HEK293 (cell line): ENCODE measurements around the gene SULT1B1.

Source experiments
- CTCF ChIA-PET: fragments of 350-600 bp; formaldehyde crosslinking; extraction: SDS; loops from one replicate; lab custom pipeline; 2021; ENCODE audit warnings: antibody characterized with exemption; lab: Yijun Ruan, JAX
- POLR2A ChIA-PET: fragments of 300-600 bp; formaldehyde crosslinking; extraction: SDS; loops from one replicate; lab custom pipeline; 2020; ENCODE audit warnings: antibody characterized with exemption, inconsistent platforms; lab: Yijun Ruan, JAX
- H3K27ac ChIP-seq: fragments of 200-500 bp; sonication (Bioruptor generic); 2 replicates; pipeline ENCODE4 v1.5.1; 2014; ENCODE audit warnings: low read depth, low read length, control low read depth, inconsistent platforms; ENCODE audit errors: extremely low read depth
- H3K36me3 ChIP-seq, 2 experiments: fragments of 200-500 bp in 1 of 2; sonication (Bioruptor generic) in 1 of 2; 1 replicate in 1 of 2; 2 replicates in 1 of 2; pipeline ENCODE4 v1.5.1; 2014 to 2017; ENCODE audit warnings: inconsistent platforms in 2 of 2, low read length in 2 of 2; ENCODE audit not compliant: control insufficient read depth in 2 of 2, insufficient read depth in 1 of 2
- H3K4me1 ChIP-seq: fragments of 200-500 bp; sonication (Bioruptor generic); 2 replicates; pipeline ENCODE4 v1.5.1; 2014; ENCODE audit warnings: mild to moderate bottlenecking, low read length, inconsistent platforms; ENCODE audit not compliant: control insufficient read depth, insufficient read depth
- H3K4me3 ChIP-seq: 2 replicates; pipeline ENCODE4 v1.5.1; 2011; ENCODE audit warnings: low read depth, mild to moderate bottlenecking, control low read depth, low read length, moderate library complexity
- H3K9me3 ChIP-seq: fragments of 200-500 bp; sonication (Bioruptor generic); 2 replicates; pipeline ENCODE4 v1.5.1; 2014; ENCODE audit warnings: low read depth, low read length, inconsistent platforms; ENCODE audit not compliant: control insufficient read depth, insufficient read depth
- GLIS1 ChIP-seq: fragments of 450-650 bp; formaldehyde crosslinking; IDR thresholded peaks from 2 replicates; pipeline ENCODE4 v1.5.1; 2016; ENCODE audit warnings: missing biosample characterization, missing genetic modification characterization
- MYNN ChIP-seq: fragments of 450-650 bp; formaldehyde crosslinking; IDR thresholded peaks from 2 replicates; pipeline ENCODE4 v1.5.1; 2016; ENCODE audit warnings: missing biosample characterization, missing genetic modification characterization, borderline replicate concordance
- OVOL3 ChIP-seq: fragments of 450-650 bp; formaldehyde crosslinking; IDR thresholded peaks from 2 replicates; pipeline ENCODE4 v1.5.1; 2016; ENCODE audit warnings: missing biosample characterization, missing genetic modification characterization
- SCRT2 ChIP-seq: fragments of 450-650 bp; formaldehyde crosslinking; IDR thresholded peaks from 2 replicates; pipeline ENCODE4 v1.5.1; 2016; ENCODE audit warnings: missing biosample characterization, missing genetic modification characterization
- SP2 ChIP-seq: fragments of 450-650 bp; formaldehyde crosslinking; IDR thresholded peaks from 2 replicates; pipeline ENCODE4 v1.5.1; 2016; ENCODE audit warnings: missing biosample characterization, missing genetic modification characterization
- ZBTB11 ChIP-seq: fragments of 450-650 bp; formaldehyde crosslinking; conservative IDR thresholded peaks from 2 replicates; pipeline ENCODE4 v1.5.1; 2016; ENCODE audit warnings: low read depth, missing biosample characterization, missing genetic modification characterization
- ZNF146 ChIP-seq: fragments of 450-650 bp; formaldehyde crosslinking; IDR thresholded peaks from 2 replicates; pipeline ENCODE4 v1.5.1; 2016; ENCODE audit warnings: missing biosample characterization, missing genetic modification characterization
- ZNF155 ChIP-seq: fragments of 450-650 bp; formaldehyde crosslinking; IDR thresholded peaks from 2 replicates; pipeline ENCODE4 v1.5.1; 2016; ENCODE audit warnings: missing biosample characterization, missing genetic modification characterization
- ZNF169 ChIP-seq: fragments of 450-650 bp; formaldehyde crosslinking; IDR thresholded peaks from 2 replicates; pipeline ENCODE4 v1.5.1; 2016; ENCODE audit warnings: missing biosample characterization, missing genetic modification characterization
- ZNF324 ChIP-seq: fragments of 450-650 bp; formaldehyde crosslinking; IDR thresholded peaks from 2 replicates; pipeline ENCODE4 v1.5.1; 2016; ENCODE audit warnings: missing biosample characterization, missing genetic modification characterization
- ZNF335 ChIP-seq: fragments of 450-650 bp; formaldehyde crosslinking; conservative IDR thresholded peaks from 2 replicates; pipeline ENCODE4 v1.5.1; 2016; ENCODE audit warnings: missing biosample characterization, missing genetic modification characterization
- ZNF394 ChIP-seq: fragments of 450-650 bp; formaldehyde crosslinking; IDR thresholded peaks from 2 replicates; pipeline ENCODE4 v1.5.1; 2016; ENCODE audit warnings: missing biosample characterization, missing genetic modification characterization, mild to moderate bottlenecking, moderate library complexity, borderline replicate concordance
- ZNF510 ChIP-seq: fragments of 450-650 bp; formaldehyde crosslinking; IDR thresholded peaks from 2 replicates; pipeline ENCODE4 v1.5.1; 2018; ENCODE audit warnings: mild to moderate bottlenecking, missing genetic modification characterization, missing biosample characterization; ENCODE audit not compliant: insufficient replicate concordance
- ZNF521 ChIP-seq: fragments of 450-650 bp; formaldehyde crosslinking; IDR thresholded peaks from 2 replicates; pipeline ENCODE4 v1.5.1; 2017; ENCODE audit warnings: missing biosample characterization, mild to moderate bottlenecking, missing genetic modification characterization
- ZNF600 ChIP-seq: fragments of 450-650 bp; formaldehyde crosslinking; IDR thresholded peaks from 2 replicates; pipeline ENCODE4 v1.5.1; 2016; ENCODE audit warnings: missing biosample characterization, missing genetic modification characterization
- ZNF664 ChIP-seq: fragments of 450-650 bp; formaldehyde crosslinking; IDR thresholded peaks from 2 replicates; pipeline ENCODE4 v1.5.1; 2016; ENCODE audit warnings: missing biosample characterization, missing genetic modification characterization
- ZNF747 ChIP-seq: fragments of 450-650 bp; formaldehyde crosslinking; IDR thresholded peaks from 2 replicates; pipeline ENCODE4 v1.5.1; 2016; ENCODE audit warnings: missing biosample characterization, missing genetic modification characterization
- TF ChIP-seq, protein P1 (sequence below): fragments of 450-650 bp; formaldehyde crosslinking; IDR thresholded peaks from 2 replicates; pipeline ENCODE4 v1.5.1; 2016; ENCODE audit warnings: missing biosample characterization, missing genetic modification characterization
- TF ChIP-seq, protein P2 (sequence below): fragments of 450-650 bp; IDR thresholded peaks from 2 replicates; pipeline ENCODE4 v1.5.1; 2018; ENCODE audit warnings: missing biosample characterization, mild to moderate bottlenecking, missing genetic modification characterization

Gene SULT1B1

GRCh38 chr4:69716654-69717053, 43.8 kb downstream of the SULT1B1 start:
- no peaks in the 10 kb centered on the region for H3K36me3 ChIP-seq
- no peak overlapping the region for H3K27ac ChIP-seq
- no peak overlapping the region for H3K4me3 ChIP-seq
- H3K9me3 ChIP-seq = no peaks in the 10 kb centered on the region
- H3K4me1 ChIP-seq = no peaks in the 10 kb centered on the region
- ChIA-PET POLR2A (no interaction called here), CTCF (interaction anchor here (0.6 kb wide), 1 partner anchor 109 kb away, joined by 3 read pairs; no protein-coding TSS in a partner anchor)
- TF ChIP-seq ZNF155 (no peak), ZBTB11 (tag by site-specific recombination) (no peak), SP2 (tag by site-specific recombination) (no peak), ZNF169 (tag by site-specific recombination) (no peak), GLIS1 (no peak), ZNF394 (no peak), ZNF664 (tag by site-specific recombination) (no peak), ZNF510 (tag by site-specific recombination) (no peak), ZNF146 (tag by site-specific recombination) (no peak)
- TF ChIP-seq, protein P1, sequence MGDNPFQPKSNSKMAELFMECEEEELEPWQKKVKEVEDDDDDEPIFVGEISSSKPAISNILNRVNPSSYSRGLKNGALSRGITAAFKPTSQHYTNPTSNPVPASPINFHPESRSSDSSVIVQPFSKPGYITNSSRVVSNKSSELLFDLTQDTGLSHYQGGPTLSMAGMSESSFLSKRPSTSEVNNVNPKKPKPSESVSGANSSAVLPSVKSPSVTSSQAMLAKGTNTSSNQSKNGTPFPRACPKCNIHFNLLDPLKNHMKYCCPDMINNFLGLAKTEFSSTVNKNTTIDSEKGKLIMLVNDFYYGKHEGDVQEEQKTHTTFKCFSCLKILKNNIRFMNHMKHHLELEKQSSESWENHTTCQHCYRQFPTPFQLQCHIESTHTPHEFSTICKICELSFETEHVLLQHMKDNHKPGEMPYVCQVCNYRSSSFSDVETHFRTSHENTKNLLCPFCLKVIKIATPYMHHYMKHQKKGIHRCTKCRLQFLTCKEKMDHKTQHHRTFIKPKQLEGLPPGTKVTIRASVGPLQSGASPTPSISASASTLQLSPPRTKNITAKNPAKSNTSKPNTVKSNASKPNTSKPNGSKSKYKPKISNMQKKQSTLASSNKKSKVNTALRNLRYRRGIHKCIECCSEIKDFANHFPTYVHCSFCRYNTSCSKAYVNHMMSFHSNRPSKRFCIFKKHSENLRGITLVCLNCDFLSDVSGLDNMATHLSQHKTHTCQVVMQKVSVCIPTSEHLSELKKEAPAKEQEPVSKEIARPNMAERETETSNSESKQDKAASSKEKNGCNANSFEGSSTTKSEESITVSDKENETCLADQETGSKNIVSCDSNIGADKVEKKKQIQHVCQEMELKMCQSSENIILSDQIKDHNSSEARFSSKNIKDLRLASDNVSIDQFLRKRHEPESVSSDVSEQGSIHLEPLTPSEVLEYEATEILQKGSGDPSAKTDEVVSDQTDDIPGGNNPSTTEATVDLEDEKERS = no peak

GRCh38 chr4:69714086-69714485, 46.3 kb downstream of the SULT1B1 start:
- H3K9me3 ChIP-seq = no peaks in the 10 kb centered on the region
- CTCF ChIA-PET = no interaction called here
- no peaks in the 10 kb centered on the region for H3K36me3 ChIP-seq
- POLR2A ChIA-PET = no interaction called here
- no peak overlapping the region for H3K27ac ChIP-seq
- H3K4me3 ChIP-seq = no peak overlapping the region
- H3K4me1 ChIP-seq = no peaks in the 10 kb centered on the region
- TF ChIP-seq, protein P2, sequence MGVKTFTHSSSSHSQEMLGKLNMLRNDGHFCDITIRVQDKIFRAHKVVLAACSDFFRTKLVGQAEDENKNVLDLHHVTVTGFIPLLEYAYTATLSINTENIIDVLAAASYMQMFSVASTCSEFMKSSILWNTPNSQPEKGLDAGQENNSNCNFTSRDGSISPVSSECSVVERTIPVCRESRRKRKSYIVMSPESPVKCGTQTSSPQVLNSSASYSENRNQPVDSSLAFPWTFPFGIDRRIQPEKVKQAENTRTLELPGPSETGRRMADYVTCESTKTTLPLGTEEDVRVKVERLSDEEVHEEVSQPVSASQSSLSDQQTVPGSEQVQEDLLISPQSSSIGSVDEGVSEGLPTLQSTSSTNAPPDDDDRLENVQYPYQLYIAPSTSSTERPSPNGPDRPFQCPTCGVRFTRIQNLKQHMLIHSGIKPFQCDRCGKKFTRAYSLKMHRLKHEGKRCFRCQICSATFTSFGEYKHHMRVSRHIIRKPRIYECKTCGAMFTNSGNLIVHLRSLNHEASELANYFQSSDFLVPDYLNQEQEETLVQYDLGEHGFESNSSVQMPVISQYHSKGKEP (tag by site-specific recombination) = no peak
- TF ChIP-seq ZNF600 (no peak), OVOL3 (no peak), ZNF335 (tag by site-specific recombination) (no peak), SCRT2 (tag by site-specific recombination) (no peak), ZNF747 (tag by site-specific recombination) (no peak), ZNF324 (tag by site-specific recombination) (no peak), ZNF521 (no peak), SP2 (tag by site-specific recombination) (no peak), MYNN (no peak)
- TF ChIP-seq, all 188 proteins: peak for 0
